HG03469 (cell line): ENCODE data around the gene KLHL25.

Experiments
- ATAC-seq: cut with Tn5 transposase; IDR thresholded peaks from one replicate; pipeline ENCODE4 v1.9.1; 2021; ENCODE audit warnings: mild to moderate bottlenecking, moderate library complexity, moderate number of reproducible peaks; ENCODE audit not compliant: unreplicated experiment

KLHL25 gene

GRCh38 chr15:85778107-85778776 lies 16.5 kb downstream of the KLHL25 start:
- no peak for ATAC-seq

- ATAC-seq = no peak
These were observed 17.2 kb downstream of the KLHL25 start for GRCh38 chr15:85777250-85778106.

GRCh38 chr15:85773970-85774369 lies 20.8 kb downstream of the KLHL25 start:
- no peak for ATAC-seq

GRCh38 chr15:85773249-85773648 lies 21.5 kb downstream of the KLHL25 start:
- ATAC-seq = no peak

- no peak for ATAC-seq
These were observed 22.1 kb downstream of the KLHL25 start for GRCh38 chr15:85772668-85773067.

GRCh38 chr15:85771781-85772445 lies 22.8 kb downstream of the KLHL25 start:
- ATAC-seq = no peak

- no peak for ATAC-seq
These were observed 23.5 kb downstream of the KLHL25 start for GRCh38 chr15:85771271-85771670.

- no peak for ATAC-seq
These were observed 24.4 kb downstream of the KLHL25 start for GRCh38 chr15:85770096-85771041.

- no peak for ATAC-seq
These were observed 25.4 kb downstream of the KLHL25 start for GRCh38 chr15:85769182-85769900.

- ATAC-seq = no peak
These were observed 26.0 kb downstream of the KLHL25 start for GRCh38 chr15:85768595-85769168.

- ATAC-seq = no peak
These were observed 26.8 kb downstream of the KLHL25 start for GRCh38 chr15:85767785-85768529.

- ATAC-seq = no peak
These were observed 28.5 kb downstream of the KLHL25 start for GRCh38 chr15:85766001-85766831.

- no peak for ATAC-seq
These were observed 30.0 kb downstream of the KLHL25 start for GRCh38 chr15:85764649-85765277.

GRCh38 chr15:85763673-85764633 lies 30.8 kb downstream of the KLHL25 start:
- ATAC-seq = no peak

- ATAC-seq = no peak
These were observed 31.6 kb downstream of the KLHL25 start for GRCh38 chr15:85763157-85763556.

GRCh38 chr15:85762756-85763127 lies 32.0 kb downstream of the KLHL25 start:
- ATAC-seq = no peak
